Measurements from ENCODE around the gene KRTAP6-2. TPM values are rescaled to one million over a fixed set of nuclear protein-coding genes. Genes with fewer than 3 reads are reported as not detected.

Gene KRTAP6-2
- total RNA-seq, 2 experiments from 2014 or later = not detected

GRCh38 chr21:30561264-30561895 is 37.3 kb downstream of the KRTAP6-2 start, which contains the start of gene KRTAP19-7:
Gene KRTAP19-7 (minus strand): TSS chr21:30561314. CDS start chr21:30561289, 25 bp downstream.
- Histone ChIP-seq H3K27ac (ENCODE audit: low read depth in 1 of 2, low read length in 2 of 2) (no peak within 1 kb of the TSS), H3K4me3 (ENCODE audit: low read length) (no peak within 1 kb of the TSS), H3K27me3 (ENCODE audit: control insufficient read depth in 1 of 2, insufficient read depth in 2 of 2, low read length in 2 of 2) (no peaks in the 10 kb centered on the region), H3K4me1 (ENCODE audit: insufficient read depth, low read length) (no peaks in the 10 kb centered on the region), H3K36me3 (ENCODE audit: insufficient read depth, low read length) (no peaks in the 10 kb centered on the region), H3K9me3 (ENCODE audit: control insufficient read depth in 1 of 2, insufficient read depth in 1 of 2, low read length in 2 of 2) (no peaks in the 10 kb centered on the region)
- Mint-ChIP-seq H3K36me3 (ENCODE audit: low read depth) (no peaks in the 10 kb centered on the region), H3K27me3 (no peaks in the 10 kb centered on the region), H3K4me3 (no peak within 1 kb of the TSS), H3K27ac (no peak within 1 kb of the TSS), H3K4me1 (ENCODE audit: low read depth) (no peaks in the 10 kb centered on the region), H3K9me3 (no peaks in the 10 kb centered on the region)
- intact Hi-C loops (cut with DNase I, micrococcal nuclease) = no loop called here
- ChIA-PET CTCF (no interaction called here), POLR2A (no interaction called here)
- no peak for TF ChIP-seq CTCF (IDR thresholded peaks at IDR 0.05)
- no peak for DNase-seq
- ATAC-seq (ENCODE audit: poor library complexity) = no peak

- peaks cover 10% of the 10 kb centered on the region for H3K27me3 Mint-ChIP-seq
- no peak overlapping the region for H3K27ac Mint-ChIP-seq
- no peaks in the 10 kb centered on the region for H3K4me1 Mint-ChIP-seq (ENCODE audit: low read depth)
- Histone ChIP-seq H3K4me3 (ENCODE audit: low read length) (no peak overlapping the region), H3K27ac (ENCODE audit: low read depth in 1 of 2, low read length in 2 of 2) (no peak overlapping the region), H3K27me3 (ENCODE audit: control insufficient read depth in 1 of 2, insufficient read depth in 2 of 2, low read length in 2 of 2) (no peaks in the 10 kb centered on the region), H3K4me1 (ENCODE audit: insufficient read depth, low read length) (no peaks in the 10 kb centered on the region), H3K36me3 (ENCODE audit: insufficient read depth, low read length) (no peaks in the 10 kb centered on the region), H3K9me3 (ENCODE audit: control insufficient read depth in 1 of 2, insufficient read depth in 1 of 2, low read length in 2 of 2) (peaks cover 0 to 4% of the 10 kb centered on the region in 2 experiments)
- TF ChIP-seq CTCF (IDR thresholded peaks at IDR 0.05) = no peak
- no peak for ATAC-seq (ENCODE audit: poor library complexity)
- no peak overlapping the region for H3K4me3 Mint-ChIP-seq
- no peaks in the 10 kb centered on the region for H3K36me3 Mint-ChIP-seq (ENCODE audit: low read depth)
- DNase-seq = no peak
- H3K9me3 Mint-ChIP-seq = peaks cover 6% of the 10 kb centered on the region
- CTCF ChIA-PET = no interaction called here
- POLR2A ChIA-PET = no interaction called here
- intact Hi-C loops (cut with DNase I, micrococcal nuclease) = no loop called here
Measured at GRCh38 chr21:30555095-30555494, 43.6 kb downstream of the KRTAP6-2 start.

- Mint-ChIP-seq H3K27me3 (peaks cover 10% of the 10 kb centered on the region), H3K9me3 (peaks cover 6% of the 10 kb centered on the region), H3K4me1 (ENCODE audit: low read depth) (no peaks in the 10 kb centered on the region), H3K27ac (no peak overlapping the region), H3K4me3 (no peak overlapping the region), H3K36me3 (ENCODE audit: low read depth) (no peaks in the 10 kb centered on the region)
- ChIA-PET POLR2A (no interaction called here), CTCF (no interaction called here)
- H3K27ac ChIP-seq (ENCODE audit: low read depth in 1 of 2, low read length in 2 of 2) = no peak overlapping the region
- H3K4me1 ChIP-seq (ENCODE audit: insufficient read depth, low read length) = no peaks in the 10 kb centered on the region
- intact Hi-C loops (cut with DNase I, micrococcal nuclease) = no loop called here
- H3K9me3 ChIP-seq (ENCODE audit: control insufficient read depth in 1 of 2, insufficient read depth in 1 of 2, low read length in 2 of 2) = peaks cover 0 to 4% of the 10 kb centered on the region in 2 experiments
- DNase-seq = no peak
- H3K36me3 ChIP-seq (ENCODE audit: insufficient read depth, low read length) = no peaks in the 10 kb centered on the region
- TF ChIP-seq CTCF (IDR thresholded peaks at IDR 0.05) = no peak
- no peak for ATAC-seq (ENCODE audit: poor library complexity)
- H3K27me3 ChIP-seq (ENCODE audit: control insufficient read depth in 1 of 2, insufficient read depth in 2 of 2, low read length in 2 of 2) = no peaks in the 10 kb centered on the region
- no peak overlapping the region for H3K4me3 ChIP-seq (ENCODE audit: low read length)
Measured at GRCh38 chr21:30552782-30553181, 45.9 kb downstream of the KRTAP6-2 start.

Other genes with a start within 250 kb of the KRTAP6-2 start
- not detected for gene KRTAP13-2, start 226.6 kb downstream of the KRTAP6-2 start, total RNA-seq
- gene KRTAP13-1, start 202.9 kb downstream of the KRTAP6-2 start, total RNA-seq = not detected
- not detected for gene KRTAP13-3, start 173.0 kb downstream of the KRTAP6-2 start, total RNA-seq
- gene KRTAP13-4, start 168.7 kb downstream of the KRTAP6-2 start, total RNA-seq = not detected
- not detected for gene KRTAP15-1, start 158.6 kb downstream of the KRTAP6-2 start, total RNA-seq
- gene KRTAP19-1, start 118.5 kb downstream of the KRTAP6-2 start, total RNA-seq = not detected
- gene KRTAP19-2, start 111.5 kb downstream of the KRTAP6-2 start, total RNA-seq = not detected
- not detected for gene KRTAP19-3, start 106.9 kb downstream of the KRTAP6-2 start, total RNA-seq
- gene KRTAP19-4, start 101.7 kb downstream of the KRTAP6-2 start, total RNA-seq = not detected
- gene KRTAP19-5, start 96.8 kb downstream of the KRTAP6-2 start, total RNA-seq = not detected
- gene KRTAP19-6, start 57.0 kb downstream of the KRTAP6-2 start, total RNA-seq = not detected
- not detected for gene KRTAP19-7, start 37.6 kb downstream of the KRTAP6-2 start, total RNA-seq
- gene KRTAP22-2, start 8.5 kb downstream of the KRTAP6-2 start, total RNA-seq = not detected
- not detected for gene KRTAP6-3, start 6.5 kb downstream of the KRTAP6-2 start, total RNA-seq
- gene KRTAP22-1, start 2.2 kb upstream of the KRTAP6-2 start, total RNA-seq = not detected
- not detected for gene KRTAP6-1, start 15.0 kb upstream of the KRTAP6-2 start, total RNA-seq
- not detected for gene KRTAP20-1, start 17.5 kb upstream of the KRTAP6-2 start, total RNA-seq
- not detected for gene KRTAP20-4, start 21.7 kb upstream of the KRTAP6-2 start, total RNA-seq
- not detected for gene KRTAP20-2, start 36.3 kb upstream of the KRTAP6-2 start, total RNA-seq
- gene KRTAP20-3, start 44.0 kb upstream of the KRTAP6-2 start, total RNA-seq = not detected
- gene KRTAP21-3, start 119.9 kb upstream of the KRTAP6-2 start, total RNA-seq = not detected
- gene KRTAP21-2, start 148.4 kb upstream of the KRTAP6-2 start, total RNA-seq = not detected
- gene KRTAP21-1, start 156.5 kb upstream of the KRTAP6-2 start, total RNA-seq = not detected
- not detected for gene KRTAP8-1, start 214.4 kb upstream of the KRTAP6-2 start, total RNA-seq
- not detected for gene KRTAP7-1, start 230.9 kb upstream of the KRTAP6-2 start, total RNA-seq